HG02884 (cell line): ENCODE results near the gene KCNIP3.

Source experiments
- ATAC-seq: cut with Tn5 transposase; IDR thresholded peaks from one replicate; pipeline ENCODE4 v1.9.1; 2021; ENCODE audit warnings: mild to moderate bottlenecking, moderate library complexity; ENCODE audit not compliant: unreplicated experiment

Gene KCNIP3

DNA sequence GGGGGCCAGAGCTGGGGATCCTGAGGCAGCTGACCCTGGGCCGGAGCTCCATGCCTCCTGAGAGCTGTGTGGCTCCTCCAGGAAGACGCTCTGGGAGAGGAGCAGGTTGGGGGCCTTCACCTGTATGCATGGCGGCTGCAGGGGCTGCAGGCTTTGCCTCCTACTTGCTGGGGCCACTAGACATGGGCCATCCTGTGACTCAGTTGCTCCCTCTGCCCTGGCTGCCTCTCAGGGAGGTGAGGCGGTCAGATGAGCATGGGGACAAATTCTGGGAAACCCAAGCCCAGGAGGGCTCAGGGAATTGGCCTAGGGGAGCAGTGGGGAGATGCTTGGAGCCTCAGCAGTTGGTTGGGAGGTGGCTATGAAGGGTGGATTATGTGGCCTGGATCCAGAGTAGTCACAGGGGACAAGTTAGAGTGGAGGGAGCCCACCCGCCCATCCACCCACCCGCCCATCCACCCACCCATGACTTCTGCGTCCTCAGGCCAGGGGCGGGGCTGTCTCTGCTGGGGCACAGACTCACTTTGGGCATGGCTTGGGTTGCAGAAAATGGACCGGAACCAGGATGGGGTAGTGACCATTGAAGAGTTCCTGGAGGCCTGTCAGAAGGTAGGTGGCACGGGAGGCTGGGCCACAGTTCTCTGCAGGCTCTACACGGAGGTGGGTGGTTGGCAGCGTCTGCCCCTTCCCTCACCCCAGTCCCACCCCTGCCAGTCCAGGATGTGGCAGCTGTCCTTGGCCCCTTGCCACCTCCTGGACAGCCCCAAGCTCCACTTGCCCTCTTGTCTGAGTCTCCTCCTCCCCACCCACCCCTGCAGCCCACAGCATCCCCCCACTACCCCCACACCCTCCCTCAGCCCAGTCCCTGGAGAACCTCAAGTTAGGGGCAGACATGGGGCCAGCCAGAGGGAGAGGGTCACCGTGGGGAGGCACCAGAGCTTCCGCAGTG is 85.8 kb downstream of the KCNIP3 start:
- ATAC-seq = no peak

DNA sequence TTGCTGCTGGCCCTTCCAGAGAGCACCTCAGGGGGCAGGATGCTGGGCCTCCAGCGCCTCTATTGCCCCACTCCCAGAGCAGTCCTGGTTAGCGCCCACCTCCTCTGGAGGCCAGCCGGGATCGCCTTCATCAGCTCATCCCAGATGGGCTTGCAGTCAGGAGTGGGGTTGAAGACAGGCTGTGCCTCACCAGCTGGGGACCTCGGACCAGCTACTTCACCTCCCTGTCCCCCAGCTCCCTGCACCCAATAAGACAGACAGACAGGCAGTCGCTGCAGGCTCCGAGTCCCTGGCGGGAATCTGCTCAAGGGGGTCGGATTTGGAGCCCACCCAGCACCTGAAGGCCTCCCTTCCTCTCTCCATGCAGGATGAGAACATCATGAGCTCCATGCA is 86.5 kb downstream of the KCNIP3 start:
- no peak for ATAC-seq

DNA sequence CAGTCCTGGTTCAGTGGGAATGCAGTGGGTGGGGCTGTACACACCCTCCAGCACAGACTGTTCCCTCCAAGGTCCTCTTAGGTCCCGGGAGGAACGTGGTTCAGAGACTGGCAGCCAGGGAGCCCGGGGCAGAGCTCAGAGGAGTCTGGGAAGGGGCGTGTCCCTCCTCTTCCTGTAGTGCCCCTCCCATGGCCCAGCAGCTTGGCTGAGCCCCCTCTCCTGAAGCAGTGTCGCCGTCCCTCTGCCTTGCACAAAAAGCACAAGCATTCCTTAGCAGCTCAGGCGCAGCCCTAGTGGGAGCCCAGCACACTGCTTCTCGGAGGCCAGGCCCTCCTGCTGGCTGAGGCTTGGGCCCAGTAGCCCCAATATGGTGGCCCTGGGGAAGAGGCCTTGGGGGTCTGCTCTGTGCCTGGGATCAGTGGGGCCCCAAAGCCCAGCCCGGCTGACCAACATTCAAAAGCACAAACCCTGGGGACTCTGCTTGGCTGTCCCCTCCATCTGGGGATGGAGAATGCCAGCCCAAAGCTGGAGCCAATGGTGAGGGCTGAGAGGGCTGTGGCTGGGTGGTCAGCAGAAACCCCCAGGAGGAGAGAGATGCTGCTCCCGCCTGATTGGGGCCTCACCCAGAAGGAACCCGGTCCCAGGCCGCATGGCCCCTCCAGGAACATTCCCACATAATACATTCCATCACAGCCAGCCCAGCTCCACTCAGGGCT is 87.9 kb downstream of the KCNIP3 start:
- ATAC-seq = no peak

DNA sequence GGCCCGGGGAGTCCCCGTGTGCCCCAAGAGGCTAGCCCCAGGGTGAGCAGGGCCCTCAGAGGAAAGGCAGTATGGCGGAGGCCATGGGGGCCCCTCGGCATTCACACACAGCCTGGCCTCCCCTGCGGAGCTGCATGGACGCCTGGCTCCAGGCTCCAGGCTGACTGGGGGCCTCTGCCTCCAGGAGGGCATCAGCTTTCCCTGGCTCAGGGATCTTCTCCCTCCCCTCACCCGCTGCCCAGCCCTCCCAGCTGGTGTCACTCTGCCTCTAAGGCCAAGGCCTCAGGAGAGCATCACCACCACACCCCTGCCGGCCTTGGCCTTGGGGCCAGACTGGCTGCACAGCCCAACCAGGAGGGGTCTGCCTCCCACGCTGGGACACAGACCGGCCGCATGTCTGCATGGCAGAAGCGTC is 88.4 kb downstream of the KCNIP3 start:
- ATAC-seq = no peak

DNA sequence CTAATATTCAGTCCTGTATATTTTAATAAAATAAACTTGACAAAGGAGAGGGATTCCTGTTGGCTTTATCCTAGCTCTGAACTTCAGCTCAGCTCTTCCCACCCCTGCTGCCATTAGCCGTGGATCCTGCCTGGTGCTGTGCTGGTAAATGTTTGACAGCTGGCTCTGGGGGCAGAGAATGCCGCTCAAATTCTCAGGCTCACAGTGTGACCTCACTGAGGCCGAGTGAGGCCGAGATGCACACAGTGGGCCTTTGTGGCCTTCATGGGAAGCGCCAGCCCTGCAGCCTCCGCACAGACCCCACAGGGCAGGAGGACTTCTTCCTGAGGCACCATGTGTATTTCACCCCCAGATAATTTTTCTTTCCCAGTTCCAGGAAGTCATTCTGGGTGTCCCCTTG is 88.9 kb downstream of the KCNIP3 start:
- no peak for ATAC-seq

DNA sequence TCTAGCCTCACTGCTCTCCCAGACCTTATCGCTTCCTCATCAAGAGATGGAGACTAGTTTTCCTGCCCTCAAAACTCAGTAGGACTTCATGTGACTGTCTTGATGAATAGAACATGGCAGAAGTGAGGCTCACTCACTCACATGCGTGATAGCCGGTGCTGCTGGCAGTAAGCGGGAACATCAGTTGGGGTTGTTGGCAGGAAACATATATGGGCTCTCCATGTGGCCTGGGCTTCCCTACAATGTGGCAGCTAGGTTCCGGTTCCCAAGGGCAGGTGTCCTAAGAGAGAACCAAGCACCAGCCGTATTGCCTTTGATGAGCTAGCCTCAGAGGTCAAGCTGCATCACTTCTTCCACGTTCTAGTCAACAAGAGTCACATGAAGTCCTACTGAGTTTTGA is 90.2 kb downstream of the KCNIP3 start:
- ATAC-seq = no peak

DNA sequence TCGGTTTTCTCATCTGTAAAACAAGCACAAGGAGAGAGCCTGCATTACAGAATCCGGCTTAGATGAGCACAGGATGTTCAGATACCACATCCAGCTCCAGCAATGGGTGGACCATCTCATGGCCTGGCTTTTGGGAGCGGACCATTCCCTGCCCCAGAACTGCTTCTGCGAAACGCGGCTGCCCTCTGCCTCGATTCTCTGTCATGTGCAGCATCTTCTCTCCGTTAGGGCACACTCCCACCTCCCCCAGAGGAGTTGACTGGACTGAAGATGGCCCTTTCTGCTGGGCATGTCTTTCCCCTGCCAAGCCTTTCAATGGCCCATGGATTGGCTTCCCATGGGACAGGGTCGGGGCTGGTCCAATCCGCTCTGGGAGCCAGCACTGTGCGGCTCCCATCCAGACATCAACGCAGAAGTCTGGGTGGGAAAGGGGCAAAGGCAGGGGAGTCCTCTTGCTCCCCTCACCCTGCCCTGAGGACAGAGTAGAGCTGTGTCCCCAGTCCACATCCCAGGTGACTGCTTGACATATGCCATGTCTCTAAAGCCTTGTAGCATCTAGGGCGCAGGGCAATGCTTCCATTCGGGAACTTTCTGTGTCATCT is 91.0 kb downstream of the KCNIP3 start:
- no peak for ATAC-seq

DNA sequence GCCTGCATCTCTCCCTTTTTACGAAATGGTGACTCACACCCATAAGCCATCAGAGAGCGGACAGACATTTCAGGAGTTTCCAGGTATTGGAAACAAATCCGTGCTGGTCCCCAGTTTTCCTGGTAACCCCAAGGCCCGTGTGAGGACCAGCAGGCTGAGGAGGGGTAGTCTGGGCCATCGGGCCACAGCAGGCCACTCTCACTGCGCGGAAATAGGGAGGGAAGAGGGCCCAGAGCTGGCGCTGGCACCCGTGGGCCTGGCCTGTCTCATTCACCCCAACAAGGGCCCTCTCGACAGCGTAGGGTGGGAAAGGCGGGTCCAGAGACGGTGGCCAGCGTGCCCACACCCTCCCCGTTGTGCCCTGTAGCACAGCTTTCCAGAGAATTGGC is 91.7 kb downstream of the KCNIP3 start:
- no peak for ATAC-seq

DNA sequence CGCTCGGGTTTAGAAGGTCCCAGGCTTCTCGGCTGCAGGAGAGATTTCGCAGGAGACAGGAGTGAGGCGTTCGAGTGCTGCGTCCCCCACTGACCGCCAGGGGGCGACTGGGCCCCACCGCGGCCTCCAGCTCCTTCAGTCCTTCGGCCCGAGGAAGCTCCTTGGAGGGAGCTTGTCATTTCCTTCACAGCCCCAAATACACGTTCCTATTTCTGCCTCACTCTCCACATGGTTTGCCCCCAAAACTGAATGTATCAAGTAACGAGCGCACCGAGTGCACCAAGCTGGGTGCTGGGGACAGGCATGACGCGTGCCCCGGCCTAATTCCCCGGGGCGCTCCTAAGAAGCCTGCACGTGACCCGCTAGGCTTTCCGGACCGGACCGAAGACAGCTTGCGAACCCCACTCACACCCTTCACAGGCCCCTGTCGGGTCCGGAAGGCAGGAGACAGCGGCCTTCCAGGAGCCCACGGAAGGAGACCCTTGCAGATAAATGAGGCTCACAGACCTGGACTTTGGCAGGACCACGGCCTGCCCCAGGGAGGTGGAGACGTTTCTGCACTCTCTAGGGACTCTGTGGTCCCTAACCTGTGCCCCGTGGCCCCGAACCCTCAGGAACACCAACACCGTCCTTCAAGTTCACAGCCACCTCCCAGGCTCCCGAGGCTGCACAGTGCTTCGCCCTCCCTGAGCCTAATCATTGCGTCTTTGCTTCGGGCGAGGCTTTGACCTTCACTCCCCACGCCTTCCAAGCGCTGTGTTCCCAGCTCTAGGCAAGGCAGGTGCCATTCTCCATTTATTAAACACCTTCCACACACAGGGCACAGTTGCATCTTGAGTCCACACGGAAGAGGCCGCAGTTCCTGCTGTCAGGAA is 92.3 kb downstream of the KCNIP3 start:
- ATAC-seq = peak; percentile 65

DNA sequence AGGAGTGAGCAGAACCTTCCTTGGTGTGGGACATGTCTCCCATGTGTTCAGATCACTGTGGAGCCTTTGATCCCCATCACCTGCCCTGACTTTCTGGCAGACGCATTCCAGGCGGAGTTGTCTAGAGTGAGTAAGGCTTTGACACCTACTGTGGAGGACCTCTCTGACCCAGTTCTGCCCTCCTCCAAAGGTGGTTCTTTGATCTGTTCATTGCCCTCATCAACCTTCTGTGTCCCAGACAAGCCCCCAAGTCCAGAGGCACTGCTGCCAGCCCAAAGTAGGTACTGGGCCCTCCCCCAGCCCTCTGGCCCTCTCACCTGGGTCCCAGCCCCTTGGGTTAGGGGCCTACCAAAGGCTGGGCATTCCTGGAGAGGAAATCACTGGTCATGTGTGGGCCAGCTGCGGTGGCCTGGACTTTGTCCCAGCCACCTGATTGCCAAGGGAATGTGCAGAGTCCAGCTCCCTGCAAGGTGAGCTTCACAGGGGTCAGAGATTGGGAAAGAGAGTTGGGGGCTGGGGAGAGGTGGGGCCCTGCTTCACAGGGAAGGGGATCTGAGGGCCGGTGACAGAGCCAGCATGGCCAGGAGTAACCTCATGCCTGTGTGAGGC is 93.2 kb downstream of the KCNIP3 start:
- ATAC-seq = no peak

DNA sequence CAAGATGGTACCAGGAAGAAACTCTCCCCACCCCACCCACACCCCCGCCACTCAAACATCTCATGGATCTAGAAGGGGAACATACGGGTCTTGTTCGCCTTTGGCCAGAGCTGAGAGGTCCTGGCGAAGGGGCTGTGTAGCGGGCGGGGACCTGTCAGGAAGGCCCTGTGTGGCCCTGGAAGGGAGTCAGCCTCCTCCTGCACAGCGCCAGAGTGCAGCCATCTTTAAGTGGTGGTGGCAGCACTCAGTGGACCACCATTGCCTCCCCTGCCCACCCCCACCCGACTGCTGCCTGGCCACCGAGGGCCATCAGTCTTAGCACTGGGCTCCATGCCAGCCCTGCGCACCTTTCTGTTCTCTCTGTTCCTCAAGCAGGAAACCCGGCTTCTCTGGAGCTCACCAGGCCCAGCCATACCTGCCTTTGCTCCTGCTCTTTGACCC is 93.8 kb downstream of the KCNIP3 start:
- no peak for ATAC-seq

DNA sequence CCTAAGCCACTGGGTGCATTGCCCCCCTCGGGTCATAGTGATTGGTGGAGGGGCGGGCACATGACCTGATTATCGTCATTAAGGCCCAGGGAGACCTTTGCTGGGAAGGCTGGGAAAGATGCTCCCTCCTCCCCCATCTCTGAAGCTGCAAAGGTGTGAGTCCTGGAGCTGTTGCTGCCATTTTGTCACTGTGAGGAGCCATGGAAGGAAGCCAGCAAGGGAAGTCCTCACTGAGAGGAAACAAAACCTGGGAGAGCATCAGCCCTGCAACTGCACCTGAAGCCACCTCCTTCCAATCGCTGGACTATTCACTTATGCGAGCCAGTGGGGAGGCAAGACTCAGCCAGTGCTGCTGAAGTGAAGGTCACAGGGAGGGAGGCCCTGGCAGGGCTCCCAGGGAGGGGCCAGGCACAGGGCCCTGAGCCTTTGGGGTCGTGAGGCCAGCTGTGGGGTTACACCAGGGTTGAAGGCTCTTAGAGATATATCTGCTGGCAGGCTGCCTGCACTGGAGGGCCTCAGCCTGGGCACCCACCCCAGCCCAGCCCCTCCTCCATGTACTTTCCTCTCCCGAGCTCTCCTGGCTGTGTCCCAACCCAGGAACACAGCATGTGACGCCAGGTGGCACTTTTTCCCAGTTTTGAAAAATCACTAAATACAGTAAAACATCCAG is 94.6 kb downstream of the KCNIP3 start:
- ATAC-seq = no peak

DNA sequence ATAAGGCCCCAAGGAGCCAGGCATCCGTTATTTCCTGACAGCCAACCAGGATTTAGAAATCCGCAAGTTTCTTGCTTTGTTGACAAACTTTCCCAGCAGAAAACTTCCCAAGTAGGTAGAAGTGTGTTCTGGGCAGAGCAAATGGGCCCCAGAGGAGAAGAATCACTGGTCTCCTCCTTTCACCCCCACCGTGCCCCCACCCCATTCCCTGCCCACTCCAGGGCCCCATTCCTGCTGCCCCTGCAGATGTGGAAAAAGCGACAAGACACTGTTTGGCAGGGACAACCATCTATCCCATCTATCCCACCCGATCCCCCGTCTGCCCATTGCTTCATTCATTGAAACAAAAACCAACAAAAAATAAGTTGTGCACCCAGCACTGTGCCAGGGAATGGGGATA is 95.2 kb downstream of the KCNIP3 start:
- no peak for ATAC-seq

DNA sequence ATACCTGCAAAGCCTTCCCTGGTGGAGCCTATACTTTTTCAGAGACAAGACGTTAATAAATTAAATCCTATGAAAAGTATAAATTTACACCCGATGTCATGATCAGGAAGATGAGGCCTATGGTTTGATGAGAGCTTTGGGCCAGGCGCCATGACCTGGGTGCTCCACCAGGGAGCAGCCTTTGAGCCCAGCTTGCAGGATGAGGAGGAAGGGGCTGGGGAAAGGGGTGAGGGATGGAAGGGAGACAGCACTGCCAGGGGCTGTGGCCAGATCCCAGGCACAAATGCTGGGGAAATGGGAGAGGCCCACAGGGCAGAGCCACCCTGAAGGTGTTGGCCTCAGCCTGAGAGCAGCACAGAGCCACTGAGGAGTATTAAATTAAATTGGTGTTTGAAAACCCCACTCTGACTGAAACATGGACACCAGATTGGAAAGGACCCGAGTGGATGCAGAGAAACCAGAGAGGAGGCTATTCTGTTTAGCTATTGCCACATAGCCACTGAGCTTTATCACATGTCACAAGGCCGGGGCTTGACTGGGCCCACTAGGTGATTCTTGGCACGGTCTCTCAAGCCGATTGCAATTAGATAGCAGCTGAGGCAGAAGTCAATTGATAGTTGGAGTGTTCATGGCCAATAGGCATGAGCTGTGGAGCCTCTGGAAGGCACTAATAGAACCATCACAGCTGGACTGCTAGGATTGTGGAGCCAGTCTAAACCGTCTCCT is 95.7 kb downstream of the KCNIP3 start:
- ATAC-seq = no peak

DNA sequence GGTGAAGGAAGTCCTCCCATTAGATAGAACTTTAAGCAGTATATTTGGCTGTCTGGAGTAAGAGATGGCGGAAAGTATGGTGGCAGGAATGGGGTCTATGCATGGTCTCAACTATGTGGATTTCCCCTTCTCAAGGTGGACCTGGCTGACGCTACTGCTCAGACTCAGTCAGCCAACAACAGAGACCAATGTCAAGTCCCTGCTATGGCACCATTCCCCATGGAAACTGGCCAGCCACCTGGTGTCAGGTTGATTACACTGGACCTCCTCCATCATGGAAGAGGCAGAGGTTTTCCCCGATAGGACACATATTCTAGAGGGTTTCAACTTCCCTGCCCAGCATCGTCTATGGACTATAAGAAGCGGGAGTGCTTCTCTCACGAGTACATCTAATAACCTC is 96.8 kb downstream of the KCNIP3 start:
- ATAC-seq = no peak

DNA sequence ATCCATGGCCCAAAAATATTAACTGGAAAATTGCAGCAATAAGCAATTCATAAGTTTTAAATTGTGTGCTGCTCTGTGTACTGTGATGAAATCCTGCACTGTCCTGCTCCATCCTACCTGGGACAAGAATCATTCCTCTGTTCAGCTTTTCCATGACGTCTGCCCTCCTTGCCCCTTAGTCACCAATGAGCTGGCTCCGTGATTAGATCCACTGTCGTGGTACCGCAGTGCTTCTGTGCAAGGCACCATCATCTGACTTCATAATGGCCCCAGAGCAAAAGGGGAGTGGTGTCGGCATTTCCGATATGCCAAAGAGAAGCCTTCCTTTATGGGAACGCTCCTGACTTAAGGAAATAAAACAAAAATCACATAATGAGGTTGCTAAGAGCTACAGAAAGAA is 101.9 kb downstream of the KCNIP3 start:
- ATAC-seq = no peak

DNA sequence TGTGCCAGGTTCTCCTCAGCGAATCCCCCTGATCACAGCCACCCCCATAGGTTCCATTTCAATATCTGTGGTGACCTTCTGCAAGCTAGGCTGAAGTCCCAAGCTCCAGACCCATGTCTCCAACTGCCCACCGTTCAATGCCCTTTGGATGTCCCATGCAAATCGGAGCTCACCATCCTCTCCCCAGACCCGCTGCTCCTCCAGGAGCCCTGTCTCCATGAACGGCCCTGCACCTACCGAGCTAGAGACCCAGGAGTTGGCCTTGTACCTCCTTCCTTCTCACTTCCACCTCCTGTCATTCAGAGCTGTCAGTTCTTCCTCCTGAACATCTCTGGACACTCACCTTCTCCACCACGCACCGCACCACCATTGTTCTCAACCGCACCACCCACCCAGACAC is 104.3 kb downstream of the KCNIP3 start:
- no peak for ATAC-seq

DNA sequence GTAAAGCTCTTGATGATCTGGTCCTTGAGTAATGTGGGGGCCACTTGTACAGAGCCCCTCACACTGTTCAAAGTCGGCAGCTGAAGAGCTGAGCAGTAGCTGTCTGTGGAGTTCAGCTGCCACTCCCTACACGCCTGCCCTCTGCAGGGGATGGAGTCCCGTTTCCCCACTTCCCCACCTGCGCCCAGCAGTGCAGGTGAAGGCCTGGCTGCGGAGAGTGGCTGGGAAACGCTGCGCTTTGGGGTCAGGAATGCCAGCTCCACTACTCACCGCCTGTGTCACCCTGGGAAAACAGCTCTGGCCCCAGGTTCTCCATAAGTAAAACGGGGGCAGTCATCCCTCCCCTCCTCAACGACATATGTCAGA is 104.8 kb downstream of the KCNIP3 start:
- peak; percentile 19 for ATAC-seq
